HG03135 (cell line): Measurements from ENCODE around the gene BCLAF1.
"Not testable (repeated sequence)": the region's sequence is repeated elsewhere in the genome, so short reads cannot be mapped to it uniquely, and the experiment has no call there.

Experiments
- ATAC-seq: cut with Tn5 transposase; IDR thresholded peaks from one replicate; pipeline ENCODE4 v1.9.1; 2021; ENCODE audit warnings: mild to moderate bottlenecking, moderate library complexity; ENCODE audit not compliant: unreplicated experiment

BCLAF1 gene

DNA sequence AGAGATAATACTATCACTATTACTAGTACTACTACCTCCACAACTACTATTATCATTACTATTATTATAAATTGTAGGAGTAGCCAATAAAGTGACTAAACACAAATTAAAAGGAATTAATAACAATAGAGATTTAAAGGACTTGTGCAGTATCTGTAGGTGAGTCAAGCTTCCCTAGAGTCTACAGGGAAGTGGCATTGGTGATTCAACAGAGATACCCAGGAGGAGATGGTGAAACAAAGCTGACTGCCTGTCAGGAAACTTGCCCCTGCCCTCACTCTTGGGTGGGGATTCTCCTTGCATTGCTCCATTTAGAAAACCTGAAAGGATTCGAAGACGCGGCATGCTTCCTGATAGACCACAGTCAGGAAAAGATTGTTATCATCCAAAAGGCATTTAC lies 23.3 kb upstream of the BCLAF1 start:
- ATAC-seq, result no peak

DNA sequence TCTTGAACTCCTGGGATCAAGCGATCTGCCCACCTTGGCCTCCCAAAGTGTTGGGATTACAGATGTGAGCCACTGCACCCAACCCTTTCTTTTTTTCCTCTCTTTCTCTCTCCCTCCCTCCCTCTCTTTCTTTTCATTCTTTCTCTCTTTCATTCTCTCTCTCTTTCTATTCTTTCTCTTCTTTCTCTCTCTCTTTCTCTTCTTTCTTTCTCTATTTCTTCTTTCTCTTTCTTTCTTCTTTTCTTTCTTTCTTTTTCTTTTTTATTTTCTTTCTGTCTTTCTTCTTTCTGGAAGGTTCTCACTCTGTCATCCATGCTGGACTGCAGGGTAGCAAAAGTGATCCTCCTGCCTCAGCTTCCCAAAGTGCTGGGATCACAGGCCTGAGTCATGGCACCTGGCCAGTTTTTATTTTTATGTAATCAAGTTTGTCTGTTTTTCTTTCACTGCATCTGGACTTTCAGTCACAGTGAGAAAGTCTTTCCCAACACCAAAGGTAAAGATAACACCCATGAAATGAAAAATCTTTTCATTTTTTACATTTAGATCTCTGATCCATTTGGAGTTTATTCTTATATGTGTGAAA lies 20.2 kb upstream of the BCLAF1 start:
- ATAC-seq, result no peak

DNA sequence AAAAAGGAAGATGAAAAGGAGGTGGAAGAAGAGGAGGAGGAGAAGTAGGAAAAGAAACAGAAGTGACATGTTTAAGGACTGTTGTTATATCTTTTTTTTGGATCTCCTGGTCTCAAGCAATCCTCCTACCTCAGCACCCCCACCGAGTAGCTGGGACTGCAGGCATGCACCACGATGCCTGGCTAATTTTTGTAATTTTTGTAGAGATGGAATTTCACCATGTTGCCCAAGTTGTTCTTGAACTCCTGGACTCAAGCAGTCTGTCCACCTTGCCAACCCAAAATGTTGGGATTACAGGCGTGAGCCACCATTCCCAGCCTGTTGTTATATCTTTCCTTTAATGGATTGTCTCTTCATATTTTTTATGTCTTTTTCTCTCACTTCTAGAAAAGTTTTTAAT lies 19.5 kb upstream of the BCLAF1 start:
- ATAC-seq, result no peak

DNA sequence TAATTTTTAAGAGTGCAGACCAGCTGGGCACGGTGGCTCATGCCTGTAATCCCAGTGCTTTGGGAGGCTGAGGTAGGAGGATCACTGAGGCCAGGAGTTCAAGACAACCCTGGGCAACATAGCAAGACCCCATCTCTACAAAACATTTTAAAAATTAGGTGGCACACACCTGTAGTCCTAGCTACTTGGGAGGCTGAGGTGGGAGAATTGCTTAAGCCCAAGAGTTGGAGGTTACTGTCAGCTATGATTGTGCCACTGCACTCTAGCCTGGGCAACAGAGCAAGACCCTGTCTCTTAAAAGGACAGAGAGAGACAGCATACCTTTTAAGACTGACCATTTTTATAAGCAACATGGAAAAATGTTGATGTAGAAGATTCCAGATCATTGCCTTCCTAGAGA lies 18.8 kb upstream of the BCLAF1 start:
- not testable (repeated sequence) for ATAC-seq

DNA sequence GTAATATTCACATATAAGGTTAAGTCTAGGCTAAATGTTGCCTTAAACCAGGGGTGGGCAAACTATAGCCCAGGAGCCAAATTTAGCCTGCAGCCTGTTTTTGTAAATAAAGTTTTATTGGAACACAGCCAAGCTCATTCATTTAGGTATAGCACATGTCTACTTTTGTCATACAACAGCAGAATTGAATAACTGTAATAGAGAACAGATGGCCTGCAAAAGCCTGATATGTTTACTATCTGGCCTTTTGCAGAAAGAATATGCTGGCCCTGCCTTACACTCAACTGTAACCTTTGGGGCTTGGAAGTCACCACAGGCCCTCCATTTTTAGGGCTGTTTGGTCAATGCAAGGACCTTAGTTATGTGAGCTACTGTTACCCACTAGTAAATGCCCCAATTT lies 17.7 kb upstream of the BCLAF1 start:
- ATAC-seq, result no peak

DNA sequence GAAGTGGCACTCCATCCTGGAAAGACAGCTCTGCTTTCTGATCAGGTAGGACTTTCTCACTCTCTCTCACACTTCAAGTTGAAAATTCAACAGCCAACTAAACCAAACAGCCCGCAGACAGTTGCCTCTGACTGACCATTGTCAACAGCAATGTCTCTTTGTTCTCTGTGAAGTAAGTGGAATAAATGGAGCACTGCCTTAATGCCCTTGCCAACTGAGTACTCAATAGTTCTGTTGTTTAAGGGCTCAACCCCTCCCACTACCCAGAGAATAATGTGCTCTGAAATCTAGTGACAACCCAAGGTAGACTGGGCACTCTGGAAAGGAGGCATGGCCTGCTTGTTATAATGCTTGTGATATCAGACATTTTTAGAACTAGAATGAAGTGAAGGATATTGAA lies 16.8 kb upstream of the BCLAF1 start:
- ATAC-seq, result no peak

DNA sequence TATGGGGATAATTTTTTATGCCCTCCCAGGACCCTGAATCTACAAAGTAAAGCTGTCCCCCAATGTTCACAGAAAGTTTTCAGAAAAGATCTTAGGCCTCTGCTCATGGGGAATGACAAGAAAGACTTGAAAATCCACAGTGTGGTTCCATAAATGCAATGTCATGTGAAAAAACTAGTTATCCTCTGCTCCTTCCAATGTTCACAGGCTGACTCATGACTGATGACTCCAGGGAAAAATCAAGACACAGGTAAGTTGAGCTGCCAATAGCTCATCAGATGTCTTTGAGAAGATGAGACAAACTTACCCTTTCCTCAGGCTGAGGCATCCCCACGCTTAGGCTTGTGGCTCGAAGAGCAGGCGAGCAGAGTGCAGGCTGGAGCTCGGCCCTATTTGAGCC lies 14.8 kb upstream of the BCLAF1 start:
- ATAC-seq, result no peak

DNA sequence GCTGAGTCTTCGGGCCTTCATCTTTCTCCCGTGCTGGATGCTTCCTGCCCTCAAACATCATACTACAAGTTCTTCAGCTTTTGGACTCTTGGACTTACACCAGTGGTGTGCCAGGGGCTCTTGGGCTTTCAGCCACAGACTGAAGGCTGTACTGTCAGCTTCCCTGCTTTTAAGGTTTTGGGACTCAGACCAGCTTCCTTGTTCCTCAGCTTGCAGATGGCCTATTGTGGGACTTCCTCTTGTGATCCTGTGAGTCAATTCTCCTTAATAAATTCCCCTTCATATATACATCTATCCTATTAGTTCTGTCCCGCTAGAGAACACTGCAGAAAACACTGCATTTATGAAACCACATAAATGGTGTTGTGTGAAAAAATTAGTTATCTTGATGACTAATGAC lies 13.9 kb upstream of the BCLAF1 start:
- no peak for ATAC-seq

DNA sequence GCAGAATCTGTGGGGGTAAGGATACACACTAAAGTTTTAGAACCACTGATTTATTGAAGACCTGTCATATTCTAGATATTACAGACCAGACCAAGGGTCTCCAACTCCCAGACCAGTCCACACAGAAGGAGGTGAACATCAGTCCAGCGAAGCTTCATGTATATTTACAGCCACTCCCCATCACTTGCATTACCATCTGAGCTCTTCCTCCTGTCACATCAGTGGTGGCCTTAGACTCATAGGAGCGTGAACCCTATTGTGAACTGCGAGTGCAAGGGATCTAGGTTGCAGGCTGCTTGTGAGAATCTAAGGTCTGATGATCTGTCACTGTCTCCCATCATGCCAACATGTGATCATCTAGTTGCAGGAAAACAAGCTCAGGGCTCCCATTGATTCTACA lies 5.0 kb upstream of the BCLAF1 start:
- ATAC-seq, result no peak

DNA sequence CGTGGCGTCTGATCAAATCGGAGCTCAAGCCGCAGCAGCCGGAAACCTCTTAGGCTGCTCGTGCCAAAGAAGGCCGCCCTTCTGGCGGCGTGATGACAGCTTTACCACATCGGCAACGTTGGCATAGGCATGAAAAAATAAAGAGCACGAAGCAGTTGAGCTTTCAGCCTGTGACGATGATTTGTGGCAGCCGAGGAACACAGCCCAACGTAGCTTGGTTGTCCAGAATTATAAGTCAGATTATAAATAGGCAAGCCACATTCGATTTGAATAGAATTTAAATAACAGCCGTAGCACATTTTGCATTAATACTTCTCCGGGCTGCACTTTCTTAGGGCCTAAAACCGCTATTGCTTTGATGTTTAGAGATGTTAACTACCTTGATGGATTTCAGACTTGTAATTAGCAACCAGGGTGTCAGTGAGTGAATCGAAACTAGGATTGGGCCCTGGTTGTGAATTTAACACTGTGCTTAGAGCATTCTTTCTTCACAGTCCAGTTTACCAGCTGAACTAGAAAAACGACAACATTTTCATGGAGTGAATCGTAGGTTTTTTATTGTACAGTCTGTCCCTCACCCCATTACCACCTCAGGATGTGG lies 864 bp upstream of the BCLAF1 start:
- ATAC-seq, result peak; percentile 31

DNA sequence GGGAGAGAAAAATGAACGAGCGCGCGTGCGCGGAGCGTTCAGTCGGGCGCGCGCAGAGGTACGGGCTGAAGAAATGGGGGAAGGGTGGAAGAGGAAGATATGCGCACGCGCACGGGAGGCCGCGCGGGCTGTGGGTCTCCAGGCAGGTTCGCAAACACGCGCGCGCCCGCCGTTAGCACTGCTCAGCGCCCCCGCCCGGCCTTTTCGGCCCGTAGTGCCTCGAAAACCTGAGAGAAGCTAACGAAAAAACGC lies 393 bp downstream of the BCLAF1 start:
- peak; percentile 36 for ATAC-seq

DNA sequence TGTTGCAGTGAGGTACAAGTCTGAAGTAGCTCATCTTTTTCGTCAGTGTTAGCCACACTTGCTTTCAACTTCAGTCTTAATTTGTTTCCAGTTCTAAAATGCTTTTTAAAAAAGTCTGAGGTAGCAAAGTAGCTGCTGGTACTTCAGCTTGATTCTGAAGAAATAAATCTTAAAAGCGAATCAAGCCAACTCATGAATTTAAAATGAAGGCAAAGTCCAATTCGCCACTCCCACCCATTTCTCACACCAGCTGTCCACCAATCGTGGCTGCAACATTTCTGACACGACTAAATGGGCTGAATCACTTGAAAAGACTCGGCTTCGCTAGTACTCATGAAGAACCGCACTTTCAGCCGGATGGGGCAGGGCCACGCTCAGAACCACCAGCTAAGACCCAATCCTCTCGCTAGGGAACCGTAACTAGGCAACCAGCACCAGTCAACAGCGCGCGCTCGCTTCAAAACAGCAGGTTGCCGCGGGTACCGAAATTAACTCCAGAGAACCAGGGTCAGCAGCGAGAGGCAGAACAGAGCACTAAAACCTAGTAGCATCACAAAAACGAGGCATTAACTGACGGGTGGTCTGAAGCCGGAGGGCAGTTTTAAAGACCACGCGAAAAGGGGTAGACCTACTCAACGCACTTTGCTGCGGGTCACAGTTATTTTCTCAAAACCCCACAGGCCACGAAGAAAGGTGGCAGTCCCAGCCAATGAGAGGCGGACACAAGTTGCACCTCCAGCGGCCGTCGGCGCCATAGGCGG lies 900 bp downstream of the BCLAF1 start:
- peak; percentile 44 for ATAC-seq

DNA sequence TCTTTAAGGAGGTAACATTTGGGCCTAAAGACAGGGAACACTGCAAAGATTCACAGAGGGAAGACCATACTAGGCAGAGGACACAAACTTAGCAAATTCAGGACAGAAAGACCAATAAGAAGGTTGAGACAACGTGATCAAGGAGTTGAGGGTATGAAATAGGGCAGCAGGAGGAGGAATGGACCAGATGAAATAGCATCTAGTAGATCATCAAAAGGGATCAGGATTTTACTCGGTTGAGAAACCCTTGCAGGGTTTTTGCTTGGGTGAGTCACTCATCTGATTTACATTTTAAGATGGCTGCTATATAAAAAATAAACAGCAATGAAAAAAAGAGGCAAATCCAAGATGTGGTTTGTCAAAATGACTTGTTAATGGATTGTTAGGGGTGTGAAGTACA lies 4.7 kb downstream of the BCLAF1 start:
- no peak for ATAC-seq

DNA sequence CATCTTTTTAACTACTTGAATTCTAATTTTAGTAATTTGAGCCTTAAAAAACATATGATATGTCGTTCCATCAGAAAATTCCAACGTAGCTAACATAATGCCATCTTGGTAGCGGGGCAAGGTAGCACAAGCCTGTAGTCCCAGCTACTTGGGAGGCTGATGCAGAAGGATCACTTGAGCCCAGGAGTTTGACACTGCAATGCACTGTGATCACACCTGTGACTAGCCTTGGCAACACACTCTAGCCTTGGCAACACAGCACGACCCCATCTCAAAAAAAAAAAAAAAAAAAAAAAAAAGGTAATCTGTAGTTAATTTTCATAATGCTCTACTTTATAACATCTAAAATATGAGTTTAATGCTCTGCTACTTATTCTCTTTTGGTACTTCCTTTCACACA lies 6.7 kb downstream of the BCLAF1 start:
- no peak for ATAC-seq

DNA sequence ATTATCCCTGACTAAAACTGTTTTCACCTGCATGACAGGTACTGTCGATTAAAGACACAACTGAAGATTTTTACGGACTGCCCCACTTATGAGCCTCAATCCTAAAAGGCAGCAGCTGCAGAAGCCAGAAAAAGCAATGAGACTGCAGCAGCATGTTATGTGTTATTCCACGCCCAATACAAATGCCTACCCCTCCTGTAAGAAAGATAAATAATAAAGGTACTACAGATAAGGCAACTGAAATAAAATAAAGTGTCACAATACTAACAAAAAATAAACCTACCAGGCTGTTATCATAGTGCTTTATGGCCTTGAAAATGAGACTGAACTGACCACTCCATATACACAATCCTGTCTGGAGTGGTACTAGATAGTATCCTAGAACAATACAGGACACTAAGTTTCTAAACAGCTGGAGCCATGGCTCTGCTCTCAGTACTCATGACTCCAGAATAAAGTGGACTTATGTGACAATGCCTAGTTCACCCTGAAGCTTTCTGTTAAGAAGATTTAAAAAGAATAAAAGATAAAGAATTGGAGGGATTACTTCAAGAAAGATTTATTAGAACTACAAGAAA lies 9.5 kb downstream of the BCLAF1 start:
- no peak for ATAC-seq

DNA sequence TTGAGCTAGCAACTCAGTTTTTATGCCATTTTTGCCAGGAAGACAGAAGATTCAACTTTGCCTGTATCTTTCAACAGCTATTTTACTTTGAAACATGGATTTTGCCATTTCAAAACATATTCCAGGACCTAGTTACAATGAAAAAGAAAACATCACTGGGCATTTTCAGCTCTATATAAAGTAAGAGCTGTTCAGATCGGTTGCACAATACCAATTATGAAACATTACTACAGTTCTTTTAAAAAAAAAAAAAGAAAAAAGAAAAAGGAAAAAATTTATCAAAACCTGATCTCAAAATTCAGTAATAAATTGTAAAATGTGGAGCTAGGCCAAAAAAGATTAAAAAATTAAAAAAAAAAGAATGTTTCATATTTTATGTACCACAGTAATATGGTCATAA lies 15.6 kb downstream of the BCLAF1 start:
- ATAC-seq, result no peak

DNA sequence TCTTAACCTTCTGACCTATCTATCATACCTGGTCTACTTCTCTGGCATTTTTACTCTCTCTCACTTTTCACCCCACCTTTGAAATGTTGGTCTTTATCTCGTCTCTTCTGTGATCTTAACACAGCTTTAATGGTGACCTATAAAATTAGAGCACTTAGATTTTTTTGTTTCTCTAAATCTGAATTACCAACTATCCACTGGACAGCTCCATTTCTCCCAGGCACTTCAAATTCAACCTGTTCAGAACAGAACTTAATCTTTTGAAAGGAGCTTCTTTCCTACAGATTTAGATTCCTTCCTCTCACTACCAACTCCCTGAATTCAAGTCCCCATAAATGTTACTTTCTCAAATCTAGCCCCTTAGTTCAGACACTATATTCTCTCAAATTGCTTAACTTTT lies 24.5 kb downstream of the BCLAF1 start:
- ATAC-seq, result no peak

DNA sequence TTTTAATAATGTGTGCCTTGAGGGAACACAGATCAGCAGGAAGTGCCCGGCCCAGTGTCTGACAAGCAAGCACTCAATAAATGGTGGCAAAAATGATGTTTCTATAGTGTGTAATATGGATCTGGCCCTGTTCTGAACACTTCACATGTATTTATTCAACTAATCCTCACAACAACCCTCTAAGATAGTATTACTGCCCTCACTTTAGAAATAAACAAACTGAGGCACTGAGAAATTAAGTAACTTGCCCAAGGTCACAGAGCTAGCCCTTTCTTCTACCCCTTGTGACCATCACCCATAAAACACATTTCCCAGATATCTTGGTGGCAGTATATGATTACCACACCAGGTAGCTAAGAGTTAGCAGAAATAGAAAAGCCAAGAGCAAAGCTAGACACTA lies 26.7 kb downstream of the BCLAF1 start:
- ATAC-seq, result no peak

DNA sequence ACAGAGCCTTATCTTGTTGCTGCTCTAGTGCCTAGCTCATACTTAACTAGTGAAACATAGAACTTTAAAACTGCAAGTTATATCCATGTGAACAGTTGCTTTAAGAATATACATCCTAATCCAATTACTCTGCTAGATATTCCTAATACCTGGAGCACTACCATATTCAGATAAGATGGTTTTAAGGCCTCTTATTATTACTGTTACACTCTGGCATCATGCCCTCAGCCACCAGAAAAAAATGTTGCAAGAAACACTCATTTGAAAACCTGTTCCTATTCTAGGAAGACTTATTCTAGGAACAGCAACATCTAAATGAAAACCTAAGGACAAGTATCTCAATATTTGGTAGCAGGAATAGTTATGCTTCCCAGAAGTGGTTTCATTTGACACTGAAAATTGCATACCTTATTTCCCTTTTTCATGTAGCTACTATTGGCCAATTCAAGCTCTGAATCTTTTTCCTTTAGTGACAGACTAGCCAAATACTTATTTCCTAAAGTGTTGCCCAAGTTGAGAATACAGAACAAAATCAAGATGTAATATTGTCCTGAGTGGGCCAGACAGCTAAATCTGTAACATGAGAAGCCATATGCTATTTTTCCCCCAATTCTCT lies 34.7 kb downstream of the BCLAF1 start:
- ATAC-seq, result no peak

DNA sequence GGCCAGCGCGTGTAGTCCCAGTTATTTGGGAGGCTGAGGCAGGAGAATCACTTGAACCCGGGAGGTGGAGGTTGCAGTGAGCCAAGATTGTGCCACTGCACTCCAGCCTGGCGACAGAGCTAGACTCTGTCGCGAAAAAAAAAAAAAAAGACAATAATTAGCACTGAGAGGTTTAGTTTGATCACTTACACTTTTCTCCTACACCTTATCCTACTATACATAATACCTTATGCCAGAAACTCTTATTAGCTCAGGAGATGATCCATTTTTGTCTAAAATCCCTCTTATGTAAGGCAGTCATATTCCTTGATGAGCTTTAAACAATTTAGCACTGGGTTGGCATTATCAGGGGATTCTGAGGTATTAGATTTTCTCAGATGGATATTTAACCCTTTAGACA lies 35.9 kb downstream of the BCLAF1 start:
- ATAC-seq, result no peak

DNA sequence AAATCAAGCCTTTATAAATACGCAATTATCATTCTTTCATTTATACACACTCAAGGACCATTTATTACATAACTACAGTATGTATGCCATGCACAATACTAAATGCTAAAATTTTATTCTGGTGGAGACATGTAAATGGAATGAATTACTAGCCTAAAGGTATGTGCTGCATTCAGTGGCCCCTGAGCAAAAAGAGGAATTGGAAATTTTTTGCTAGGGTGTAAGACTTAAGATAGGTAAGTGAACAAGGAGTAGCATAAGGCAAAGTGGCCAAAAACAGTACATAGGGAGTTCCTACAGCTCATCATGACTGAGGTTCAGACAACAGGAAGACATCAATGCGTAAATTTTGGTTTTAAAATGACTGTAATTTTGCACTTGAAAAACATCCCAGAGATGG lies 37.2 kb downstream of the BCLAF1 start:
- no peak for ATAC-seq

DNA sequence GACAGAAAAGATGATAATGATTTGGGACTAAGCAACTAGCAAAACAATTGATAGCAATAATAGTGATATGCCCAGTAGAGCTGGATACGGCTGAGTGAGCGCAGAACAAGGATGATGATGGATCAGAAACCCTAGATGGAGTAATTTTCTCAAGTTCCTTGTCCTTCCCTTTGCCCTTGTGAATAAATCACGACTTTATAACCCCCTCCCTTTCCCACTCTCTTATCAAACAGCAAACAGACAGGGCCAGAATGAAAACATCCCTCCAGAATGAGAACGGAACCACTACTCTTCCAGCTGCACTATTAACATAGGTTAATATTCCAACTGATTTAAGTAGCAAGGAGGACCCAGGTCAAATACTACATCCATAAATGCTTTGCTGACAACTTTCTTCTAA lies 38.3 kb downstream of the BCLAF1 start:
- no peak for ATAC-seq
